Spleen (tissue), 11 donors: ENCODE results near the gene RNASET2. TPM values are rescaled to one million over a fixed set of nuclear protein-coding genes. Genes with fewer than 3 reads are reported as not detected.
A peak's percentile ranks its signal among the peaks of the same experiment; 100 is the strongest.

Experiments
- DNase-seq: peaks from one replicate; pipeline ENCODE4 v3.0.0-alpha.2; 2020
- H3K27ac ChIP-seq, 8 donors: fragments of 200-600 bp; sonication (generic) in 7 of 8; 1 replicate in 4 of 8; 2 replicates in 4 of 8; pipeline versions ENCODE4 v1.5.0 to v1.8.0; 2016 to 2021; ENCODE audit warnings: inconsistent platforms in 4 of 8, mild to moderate bottlenecking in 4 of 8, moderate library complexity in 1 of 8
- H3K27me3 ChIP-seq, 7 donors: fragments of 200-600 bp; sonication (generic) in 6 of 7; replicated peaks in 1 of 7; 1 replicate in 4 of 7; 2 replicates in 3 of 7; pipeline versions ENCODE4 v1.5.0 to v1.8.0; 2016 to 2021; ENCODE audit warnings: inconsistent platforms in 3 of 7, mild to moderate bottlenecking in 1 of 7
- H3K36me3 ChIP-seq, 6 donors: fragments of 200-600 bp; sonication (generic) in 5 of 6; 1 replicate in 4 of 6; 2 replicates in 2 of 6; pipeline versions ENCODE4 v1.5.0 to v1.8.0; 2016 to 2021; ENCODE audit warnings: inconsistent platforms in 2 of 6
- H3K4me1 ChIP-seq, 6 donors: fragments of 200-600 bp; sonication (generic) in 5 of 6; 1 replicate in 3 of 6; 2 replicates in 3 of 6; pipeline versions ENCODE4 v1.5.0 to v1.8.0; 2016 to 2021; ENCODE audit warnings: inconsistent platforms in 3 of 6
- H3K4me3 ChIP-seq, 8 donors: fragments of 200-600 bp; sonication (generic) in 7 of 8; 1 replicate in 4 of 8; 2 replicates in 4 of 8; pipeline versions ENCODE4 v1.5.0 to v1.8.0; 2016 to 2021; ENCODE audit warnings: inconsistent platforms in 4 of 8, mild to moderate bottlenecking in 4 of 8, moderate library complexity in 2 of 8
- H3K9me3 ChIP-seq, 8 donors: fragments of 200-600 bp; sonication (generic) in 7 of 8; 1 replicate in 4 of 8; 2 replicates in 4 of 8; pipeline versions ENCODE4 v1.5.0 to v1.8.0; 2016 to 2021; ENCODE audit warnings: inconsistent platforms in 4 of 8
- POLR2A ChIP-seq, 3 donors: fragments of 450-650 bp; IDR thresholded peaks; one replicate each; pipeline ENCODE4 v1.5.1; 2017; ENCODE audit warnings: antibody characterized with exemption in 3 of 3, mild to moderate bottlenecking in 1 of 3
- POLR2AphosphoS5 ChIP-seq, 3 donors: sonication (generic); formaldehyde crosslinking; IDR thresholded peaks; one replicate each; pipeline ENCODE4 v1.5.1; 2017; ENCODE audit warnings: antibody characterized with exemption in 3 of 3
- WGBS, 5 donors: extraction: QIAGEN DNeasy Blood & Tissue Kit in 3 of 5; methylation state at CpG; one replicate each; pipeline versions ENCODE4 v1.1.5 to v1.1.7; 2013 to 2018; 5-methylcytosine and 5-hydroxymethylcytosine counted together
- intact Hi-C: fragments of 100-400 bp; cut with DNase I; formaldehyde crosslinking; loops from one replicate; pipeline ENCODE4 v1.15.0; 2023; ENCODE audit warnings: low total_unique reads
- polyA plus RNA-seq, 3 donors: library from polyadenylated mRNA; stranded (reverse); fragments of 200-250 nt; gene quantifications; one replicate each; pipeline ENCODE4 v1.2.1, GENCODE V29; 2013
- total RNA-seq, 7 donors: library from RNA; depleted of rRNA in 3 of 7; stranded (reverse); fragments of >200 nt in 3 of 7; fragmentation: NEBNext Ultra II Directional in 4 of 7; extraction: Animal tissue kit (Norgen Biotek cat#: 25700) in 4 of 7; gene quantifications; one replicate each; pipeline versions ENCODE4 v1.1.0 to v1.2.1, GENCODE V29; 2016 to 2021
- TF ChIP-seq, protein P1 (sequence below), 11 experiments: fragments of 200-600 bp in 7 of 11; fragments of 450-650 bp in 4 of 11; sonication (generic) in 4 of 11; IDR thresholded peaks in 8 of 11; conservative IDR thresholded peaks in 3 of 11; 1 replicate in 7 of 11; 2 replicates in 4 of 11; pipeline versions ENCODE4 v1.4.0 to v1.8.0; 2016 to 2021; ENCODE audit warnings: antibody characterized with exemption in 11 of 11, inconsistent platforms in 4 of 11, mild to moderate bottlenecking in 1 of 11
- donor health status: healthy with polysubstance abuse.
- donor health status: DM: no; HTN: no; CAD: no; lungs with moderate emphysema.
- donor health status: DM: no; HTN: no; CAD: no.
- donor health status: Bipolar disorder and iron deficiency.
- donor health status: healthy.
- donor health status: DM: no; HTN: no; CAD: no.
- donor health status: DM: yes; HTN: yes; CAD: no.

Gene RNASET2
- total and polyA plus RNA-seq, 10 donors, result 242 to 676 (median 362) TPM

DNA sequence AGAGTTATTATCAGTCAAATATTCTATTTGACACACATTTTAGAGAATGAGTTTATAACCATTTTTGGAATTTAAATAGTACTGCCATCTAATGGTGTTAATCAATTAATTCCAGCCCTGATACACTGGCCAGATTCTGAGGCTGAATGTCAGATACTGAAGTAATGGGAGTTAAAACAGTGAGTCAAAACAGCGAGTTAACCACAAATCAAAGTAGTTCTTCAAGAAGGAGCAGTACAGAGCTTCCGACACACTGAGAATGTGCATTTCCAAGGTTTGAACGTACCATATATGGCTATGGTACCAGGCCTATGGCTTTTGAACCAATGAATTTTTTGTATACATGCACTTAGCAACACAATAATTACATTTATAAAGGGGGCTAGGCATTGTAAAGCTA, 31.6 kb upstream of the RNASET2 start:
- Histone ChIP-seq H3K36me3 (peaks cover 0 to 9% (median 0%) of the 10 kb centered on the region in 6 donors), H3K4me3 (no peak overlapping the region), H3K27me3 (no peaks in the 10 kb centered on the region), H3K9me3 (no peaks in the 10 kb centered on the region), H3K27ac (no peak overlapping the region), H3K4me1 (peaks cover 0 to 7% (median 0%) of the 10 kb centered on the region in 6 donors)
- TF ChIP-seq, protein P1, sequence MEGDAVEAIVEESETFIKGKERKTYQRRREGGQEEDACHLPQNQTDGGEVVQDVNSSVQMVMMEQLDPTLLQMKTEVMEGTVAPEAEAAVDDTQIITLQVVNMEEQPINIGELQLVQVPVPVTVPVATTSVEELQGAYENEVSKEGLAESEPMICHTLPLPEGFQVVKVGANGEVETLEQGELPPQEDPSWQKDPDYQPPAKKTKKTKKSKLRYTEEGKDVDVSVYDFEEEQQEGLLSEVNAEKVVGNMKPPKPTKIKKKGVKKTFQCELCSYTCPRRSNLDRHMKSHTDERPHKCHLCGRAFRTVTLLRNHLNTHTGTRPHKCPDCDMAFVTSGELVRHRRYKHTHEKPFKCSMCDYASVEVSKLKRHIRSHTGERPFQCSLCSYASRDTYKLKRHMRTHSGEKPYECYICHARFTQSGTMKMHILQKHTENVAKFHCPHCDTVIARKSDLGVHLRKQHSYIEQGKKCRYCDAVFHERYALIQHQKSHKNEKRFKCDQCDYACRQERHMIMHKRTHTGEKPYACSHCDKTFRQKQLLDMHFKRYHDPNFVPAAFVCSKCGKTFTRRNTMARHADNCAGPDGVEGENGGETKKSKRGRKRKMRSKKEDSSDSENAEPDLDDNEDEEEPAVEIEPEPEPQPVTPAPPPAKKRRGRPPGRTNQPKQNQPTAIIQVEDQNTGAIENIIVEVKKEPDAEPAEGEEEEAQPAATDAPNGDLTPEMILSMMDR (IDR thresholded peaks at IDR 0.05 in 8 of 11, conservative IDR thresholded peaks at IDR 0.05 in 3 of 11), result peak in 1 of 11 experiments; percentile 24
- TF ChIP-seq POLR2A (IDR thresholded peaks at IDR 0.05), result no peak
- no peak for DNase-seq
- WGBS, 5 donors, result 75 to 87% (median 81%) methylated on average over 3 of the region's 3 CpGs
- intact Hi-C loops, result loop anchor here (10.0 kb wide), 1 partner anchor 203 kb away; no protein-coding TSS in a partner anchor

DNA sequence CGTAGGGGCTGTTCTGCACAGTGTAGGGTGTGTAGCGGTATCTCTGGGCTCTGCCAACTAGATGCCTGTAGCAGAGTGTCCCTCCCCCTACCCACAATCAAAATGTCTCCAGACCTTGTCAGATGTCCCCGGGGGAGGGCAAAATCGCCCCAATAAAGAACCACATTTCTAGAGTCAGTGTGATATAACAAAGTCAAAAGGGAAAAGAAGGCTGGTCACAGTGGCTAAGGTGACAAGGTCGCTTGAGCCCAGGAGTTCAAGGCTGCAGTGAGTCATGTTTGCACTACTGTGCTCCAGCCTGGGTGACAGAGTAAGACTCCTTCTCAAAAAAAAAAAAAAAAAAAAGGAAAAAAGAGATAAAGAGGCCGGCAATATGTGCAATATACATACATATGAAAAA, 31.1 kb upstream of the RNASET2 start:
- Histone ChIP-seq H3K36me3 (peaks cover 0 to 9% (median 0%) of the 10 kb centered on the region in 6 donors), H3K9me3 (no peaks in the 10 kb centered on the region), H3K27ac (no peak overlapping the region), H3K27me3 (no peaks in the 10 kb centered on the region), H3K4me3 (no peak overlapping the region), H3K4me1 (peaks cover 0 to 7% (median 0%) of the 10 kb centered on the region in 6 donors)
- TF ChIP-seq POLR2AphosphoS5 (IDR thresholded peaks at IDR 0.05) (no peak), POLR2A (IDR thresholded peaks at IDR 0.05) (no peak)
- TF ChIP-seq, protein P1 (IDR thresholded peaks at IDR 0.05 in 8 of 11, conservative IDR thresholded peaks at IDR 0.05 in 3 of 11), result no peak
- intact Hi-C loops, result loop anchor here (10.0 kb wide), 1 partner anchor 203 kb away; no protein-coding TSS in a partner anchor
- WGBS, 5 donors, result 59 to 79% (median 60%) methylated on average over 6 of the region's 6 CpGs
- DNase-seq, result no peak

DNA sequence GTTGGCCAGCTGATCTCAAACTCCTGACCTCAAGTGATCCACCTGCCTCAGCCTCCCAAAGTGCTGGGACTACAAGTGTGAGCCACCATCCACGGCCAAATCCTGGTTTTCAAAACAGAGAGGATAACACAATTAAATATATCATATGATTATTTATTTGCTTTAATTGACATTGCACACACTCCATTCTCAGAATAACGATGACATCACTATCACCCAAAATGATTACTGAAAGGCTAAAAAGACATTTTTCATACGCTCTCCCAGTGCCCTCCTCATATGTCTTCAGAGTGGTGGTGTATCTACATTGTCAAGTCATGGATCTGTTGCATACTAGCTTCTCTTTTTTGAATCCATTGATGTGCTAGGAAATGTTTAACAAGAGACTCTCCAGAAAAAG, 24.4 kb upstream of the RNASET2 start:
- Histone ChIP-seq H3K27me3 (no peaks in the 10 kb centered on the region), H3K9me3 (no peaks in the 10 kb centered on the region), H3K4me3 (no peak overlapping the region), H3K27ac (no peak overlapping the region), H3K36me3 (peaks cover 0 to 6% (median 0%) of the 10 kb centered on the region in 6 donors), H3K4me1 (no peaks in the 10 kb centered on the region)
- DNase-seq, result no peak
- WGBS, 5 donors, result 95 to 99% (median 97%) methylated on average over 3 of the region's 3 CpGs
- no peak for TF ChIP-seq POLR2A (IDR thresholded peaks at IDR 0.05)
- TF ChIP-seq POLR2AphosphoS5 (IDR thresholded peaks at IDR 0.05), result no peak
- TF ChIP-seq, protein P1 (IDR thresholded peaks at IDR 0.05 in 8 of 11, conservative IDR thresholded peaks at IDR 0.05 in 3 of 11), result no peak
- intact Hi-C loops, result loop anchor here (10.0 kb wide), 1 partner anchor 196 kb away; no protein-coding TSS in a partner anchor

DNA sequence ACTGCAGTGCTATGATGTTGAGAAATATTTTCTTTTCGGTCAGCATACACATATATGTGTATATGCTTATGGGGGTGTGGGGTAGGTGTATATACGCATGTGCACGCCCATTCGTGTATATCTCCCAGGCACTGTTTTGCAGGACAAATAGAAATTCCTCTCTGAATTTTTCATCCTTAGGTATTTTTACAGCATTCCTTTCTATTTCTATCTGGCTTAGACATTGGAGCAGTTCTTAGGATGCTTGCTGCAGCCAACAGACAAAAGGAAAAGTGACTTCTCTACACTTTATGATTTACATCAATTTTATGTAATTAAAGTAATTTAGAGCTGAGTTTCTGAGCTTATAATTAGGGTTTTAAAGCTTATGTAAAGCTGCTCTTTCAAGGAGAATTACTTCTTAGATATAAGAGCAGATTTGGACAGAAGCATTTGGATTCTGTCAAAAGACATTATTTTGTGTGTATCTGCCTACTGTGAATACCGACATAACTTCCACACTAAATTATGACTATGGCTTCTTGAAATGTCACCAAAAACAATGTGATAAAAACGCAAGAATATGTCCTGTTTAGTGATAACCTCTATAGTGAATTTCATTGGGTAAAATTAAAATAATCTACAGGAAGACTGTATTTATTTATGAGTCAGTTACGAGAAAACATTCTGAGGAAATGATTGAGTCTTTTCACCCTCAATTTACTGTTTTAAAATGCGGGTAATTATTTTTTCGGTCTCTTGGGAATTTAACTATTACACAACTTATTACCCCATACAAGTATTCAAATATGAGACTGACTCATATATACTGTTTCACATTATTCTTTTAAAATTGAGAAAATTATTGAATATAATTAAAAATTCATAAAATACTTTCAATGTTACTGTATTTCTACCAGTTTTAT, 21.5 kb upstream of the RNASET2 start:
- H3K36me3 ChIP-seq, result no peaks in the 10 kb centered on the region
- H3K27me3 ChIP-seq, result no peaks in the 10 kb centered on the region
- H3K9me3 ChIP-seq, result no peaks in the 10 kb centered on the region
- 90 to 95% (median 94%) methylated on average over 9 of the region's 9 CpGs for WGBS, 5 donors
- H3K27ac ChIP-seq, result no peak overlapping the region
- no peaks in the 10 kb centered on the region for H3K4me1 ChIP-seq
- TF ChIP-seq, protein P1 (IDR thresholded peaks at IDR 0.05 in 8 of 11, conservative IDR thresholded peaks at IDR 0.05 in 3 of 11), result no peak
- TF ChIP-seq POLR2AphosphoS5 (IDR thresholded peaks at IDR 0.05) (no peak), POLR2A (IDR thresholded peaks at IDR 0.05) (no peak)
- H3K4me3 ChIP-seq, result no peak overlapping the region
- no peak for DNase-seq
- intact Hi-C loops, result no loop called here
